GM12872 (cell line): ENCODE results near the gene FN3KRP.

Experiments used
- CTCF ChIP-seq: IDR thresholded peaks from 3 replicates; pipeline ENCODE4 v1.5.1; 2011; ENCODE audit warnings: low read depth, mild to moderate bottlenecking, low read length, moderate library complexity; ENCODE audit not compliant: insufficient read depth

Gene FN3KRP

DNA sequence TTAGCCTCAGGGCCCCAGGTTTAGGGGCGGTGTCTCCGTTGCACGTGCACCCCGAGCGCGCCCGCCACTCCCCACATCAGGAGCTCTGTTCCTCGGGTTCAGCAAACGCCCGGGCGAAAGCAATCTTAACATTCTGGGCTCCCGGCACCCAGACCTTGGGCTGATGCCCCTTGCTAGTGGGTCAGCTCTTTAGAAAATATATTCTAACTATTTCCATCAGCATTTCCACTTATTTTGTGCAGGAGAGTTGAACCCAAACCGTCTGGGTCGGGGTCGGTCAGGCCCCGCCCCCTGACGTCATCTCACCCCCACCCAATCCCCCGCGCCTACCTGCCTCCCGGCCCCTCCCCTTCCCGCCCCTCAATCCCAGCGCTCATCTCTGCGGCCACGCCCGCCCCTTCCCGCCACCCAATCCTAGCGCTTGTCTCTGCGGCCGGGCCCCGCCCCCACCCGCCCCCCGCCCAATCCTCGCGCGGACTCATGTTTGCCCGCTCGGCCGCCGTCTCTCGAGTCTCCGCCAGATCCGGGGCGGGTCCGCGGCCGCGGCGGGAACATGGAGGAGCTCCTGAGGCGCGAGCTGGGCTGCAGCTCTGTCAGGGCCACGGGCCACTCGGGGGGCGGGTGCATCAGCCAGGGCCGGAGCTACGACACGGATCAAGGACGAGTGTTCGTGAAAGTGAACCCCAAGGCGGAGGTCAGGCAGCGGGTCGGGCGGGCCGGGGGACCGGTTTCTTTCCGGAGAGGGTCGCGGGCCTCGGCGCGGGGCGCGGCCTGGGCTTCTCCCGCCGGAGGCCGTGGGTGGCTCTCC, at the start of gene FN3KRP:
Gene FN3KRP, plus strand, starts transcription at position 504 of the 808 bp plus-strand sequence. Its CDS starts 50 bp downstream, at position 554.
- TF ChIP-seq CTCF: no peak

DNA sequence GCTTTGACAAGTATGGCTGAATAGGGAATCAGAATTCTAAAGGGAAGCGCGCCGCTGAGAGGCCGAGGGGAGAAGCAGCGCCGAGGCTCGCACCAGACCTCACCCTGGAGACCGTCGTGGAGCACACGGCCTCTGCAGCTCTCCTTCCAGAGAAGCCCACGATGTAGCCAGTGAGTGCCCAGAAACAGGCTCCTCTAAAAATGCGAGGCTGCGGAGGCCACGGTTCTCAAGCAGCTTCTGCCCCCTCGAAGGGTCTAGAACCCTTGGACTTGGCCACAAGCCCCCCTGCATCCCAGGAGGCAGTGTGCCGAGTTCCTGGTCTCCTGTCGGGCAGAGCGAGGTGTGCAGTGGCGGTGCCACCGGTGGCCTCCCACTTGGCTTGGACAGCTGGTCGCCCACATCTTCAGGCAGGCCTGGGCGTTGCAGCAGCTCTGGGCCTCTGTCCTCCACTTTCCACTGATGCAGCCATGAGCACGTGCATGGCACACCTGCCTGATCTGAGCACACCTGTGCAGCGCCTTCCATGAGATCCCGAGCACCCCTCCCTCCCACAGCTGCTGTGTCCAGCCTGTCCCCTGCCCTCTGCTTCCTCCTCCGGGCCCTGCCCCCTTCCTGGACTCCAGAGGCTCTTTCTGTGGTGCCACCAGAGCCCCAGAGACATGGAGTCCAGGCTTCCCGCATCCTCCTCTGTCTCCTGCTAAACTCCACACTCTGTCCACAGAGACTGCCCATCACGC, 49.4 kb upstream of the FN3KRP start:
- TF ChIP-seq CTCF: no peak

GRCh38 chr17:82667668-82668000, 48.9 kb upstream of the FN3KRP start:
- TF ChIP-seq CTCF: no peak

GRCh38 chr17:82668024-82668630, 48.4 kb upstream of the FN3KRP start:
- TF ChIP-seq CTCF: no peak

- TF ChIP-seq CTCF: peak; percentile 70
Observed at GRCh38 chr17:82668631-82669099, 47.8 kb upstream of the FN3KRP start.

GRCh38 chr17:82670661-82671450, 45.6 kb upstream of the FN3KRP start:
- no peak for TF ChIP-seq CTCF
